Measurements from ENCODE around the gene CDK1.

Gene CDK1

DNA sequence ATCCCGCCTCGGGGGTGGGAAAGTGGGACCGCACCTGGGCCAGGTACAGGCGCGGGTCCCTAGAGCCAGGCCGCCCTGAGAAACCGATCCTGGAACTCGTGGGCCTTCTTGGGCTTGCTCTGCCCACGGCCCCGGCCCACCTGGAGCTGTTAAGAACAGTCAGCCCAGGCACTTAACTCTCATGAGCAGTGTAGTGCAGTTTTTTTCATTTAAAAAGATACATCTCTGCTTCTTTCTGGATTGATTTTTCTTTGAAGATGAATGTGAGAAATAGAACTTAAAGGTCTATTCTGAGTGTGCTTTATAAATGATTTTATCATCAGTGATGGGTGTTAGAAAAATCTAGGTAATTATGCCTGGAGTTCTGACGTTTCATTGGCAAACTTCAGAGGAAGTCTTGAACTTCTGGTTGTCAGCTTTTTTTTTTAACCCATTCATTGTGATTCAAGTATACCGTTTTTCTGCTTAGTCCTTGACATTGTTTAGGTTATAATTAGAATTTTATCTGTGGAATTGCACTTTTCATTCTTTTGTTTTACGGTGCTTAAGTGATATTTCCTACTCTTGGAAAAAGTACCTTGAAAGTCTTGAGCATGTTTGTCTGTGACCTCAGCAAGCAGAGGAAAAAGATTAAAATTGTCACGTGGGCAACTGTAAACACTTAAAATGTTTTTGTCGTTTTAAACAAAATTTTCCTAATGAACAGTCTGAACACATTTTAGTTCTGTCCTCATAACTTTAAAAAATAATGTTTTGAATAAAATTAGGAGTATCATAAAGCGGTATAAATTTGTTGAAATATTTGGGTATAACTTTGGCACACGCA lies 906 bp downstream of the CDK1 start:
- no peak for DNase-seq (ENCODE audit: low read depth)

DNA sequence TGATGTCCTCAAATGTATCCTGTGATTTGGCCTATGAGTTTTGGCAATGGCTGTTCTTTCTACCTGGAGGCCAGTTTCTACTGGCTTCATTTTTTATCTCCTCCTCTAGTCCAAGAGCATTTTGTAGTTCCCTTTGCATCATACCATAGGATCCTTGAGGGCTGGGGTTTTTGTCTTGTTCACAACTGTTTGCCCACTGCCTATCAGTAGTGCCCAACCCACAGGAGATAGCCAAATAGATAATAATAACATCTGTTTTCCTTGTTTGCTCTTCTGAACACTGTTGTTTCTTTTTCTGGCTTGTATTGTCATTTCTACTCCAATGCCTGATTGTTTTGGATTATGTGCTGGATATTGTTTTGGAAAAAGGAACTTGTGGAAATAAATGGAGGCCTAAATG lies 3.4 kb downstream of the CDK1 start:
- no peak for DNase-seq (ENCODE audit: low read depth)

DNA sequence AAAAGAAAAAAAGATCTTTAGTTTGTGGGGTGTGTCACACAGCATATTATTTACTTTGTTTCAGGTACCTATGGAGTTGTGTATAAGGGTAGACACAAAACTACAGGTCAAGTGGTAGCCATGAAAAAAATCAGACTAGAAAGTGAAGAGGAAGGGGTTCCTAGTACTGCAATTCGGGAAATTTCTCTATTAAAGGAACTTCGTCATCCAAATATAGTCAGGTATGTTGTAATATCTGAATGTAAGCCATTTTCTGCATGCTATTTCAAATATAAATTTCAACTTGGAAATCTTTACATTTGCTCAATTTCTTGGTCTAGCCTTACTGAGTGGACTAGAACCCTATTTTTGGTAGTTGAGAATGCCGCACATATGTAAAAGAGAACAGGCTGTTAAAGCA lies 6.4 kb downstream of the CDK1 start:
- DNase-seq (ENCODE audit: low read depth), result no peak

GRCh38 chr10:60788544-60788943 lies 10.3 kb downstream of the CDK1 start:
- DNase-seq (ENCODE audit: low read depth), result no peak

- DNase-seq (ENCODE audit: low read depth), result no peak
These were observed 11.1 kb downstream of the CDK1 start for GRCh38 chr10:60789340-60789739.

DNA sequence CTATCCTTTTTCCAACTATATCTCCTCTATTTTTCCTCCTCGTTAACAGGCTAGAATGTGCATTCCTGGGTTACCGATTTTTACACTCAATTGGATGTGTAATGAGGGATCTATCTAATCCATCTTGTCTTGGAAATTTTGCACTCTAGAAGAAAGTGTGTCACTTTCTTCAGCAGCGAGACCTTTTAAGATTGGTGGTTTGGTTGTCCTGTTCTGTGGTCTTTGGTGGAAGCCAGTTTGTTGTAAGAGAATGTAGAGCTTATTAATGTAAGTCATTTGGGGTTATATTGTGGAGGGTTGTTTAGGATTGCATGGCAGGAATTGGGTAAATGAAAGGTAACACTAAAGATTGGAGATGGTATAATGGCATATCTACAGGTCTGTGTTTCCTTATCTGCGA lies 16.7 kb downstream of the CDK1 start:
- no peak for DNase-seq (ENCODE audit: low read depth)

DNA sequence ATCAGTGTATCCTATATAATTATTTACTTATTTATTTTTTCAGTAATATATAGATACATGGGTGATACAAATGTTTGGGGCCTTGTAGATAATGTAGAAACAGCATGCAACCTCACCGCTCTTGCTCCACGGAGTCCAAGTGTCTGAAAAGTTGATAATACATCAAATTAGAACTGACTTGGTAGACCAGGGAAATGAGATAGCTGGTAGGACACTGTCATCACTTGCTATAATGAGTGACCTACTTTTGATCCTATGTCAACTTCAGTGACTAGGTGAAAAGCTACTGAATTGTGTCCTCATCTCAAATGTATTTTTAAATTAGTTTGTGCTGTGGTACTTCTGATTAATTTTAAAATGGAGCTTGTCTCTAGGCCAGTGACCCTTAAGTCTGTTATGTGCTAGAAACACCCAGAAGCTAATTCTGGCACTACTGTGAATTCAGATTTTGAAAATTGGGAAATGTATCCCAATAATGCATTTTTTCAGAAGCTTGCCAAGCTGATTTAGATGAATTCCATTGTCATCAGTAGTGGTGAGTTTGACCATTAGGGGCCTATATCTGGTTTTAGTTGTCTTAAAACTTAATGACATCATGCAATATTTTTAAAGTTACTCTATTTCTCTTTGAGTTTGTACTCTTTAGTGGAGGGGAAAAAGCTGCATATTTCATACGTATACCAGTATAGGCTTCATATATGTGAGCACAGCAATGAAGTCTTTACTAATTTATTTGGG lies 17.4 kb downstream of the CDK1 start:
- DNase-seq (ENCODE audit: low read depth), result no peak

DNA sequence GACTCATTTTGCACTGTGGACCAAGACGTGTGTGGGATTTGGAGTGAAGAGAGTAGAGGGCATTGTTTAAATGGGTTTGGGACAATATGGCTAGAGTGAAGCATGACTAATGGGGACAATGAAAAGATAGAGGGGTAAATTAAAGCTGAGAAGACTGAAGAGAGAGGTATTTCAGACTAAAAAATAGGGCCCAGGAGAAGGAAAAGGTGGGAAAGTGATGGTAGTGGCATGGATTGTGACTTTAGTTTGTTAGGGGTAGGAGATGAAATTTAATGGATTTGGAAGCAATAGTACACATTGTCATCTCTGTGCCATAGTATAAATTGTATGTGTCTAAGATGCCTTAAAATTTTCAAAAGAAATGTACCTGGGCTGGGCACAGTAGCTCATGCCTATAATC lies 18.2 kb downstream of the CDK1 start:
- DNase-seq (ENCODE audit: low read depth), result no peak

GRCh38 chr10:60797200-60797599 lies 18.9 kb downstream of the CDK1 start:
- no peak for DNase-seq (ENCODE audit: low read depth)

GRCh38 chr10:60798031-60798430 lies 19.8 kb downstream of the CDK1 start:
- DNase-seq (ENCODE audit: low read depth), result no peak

GRCh38 chr10:60798870-60799269 lies 20.6 kb downstream of the CDK1 start:
- no peak for DNase-seq (ENCODE audit: low read depth)

GRCh38 chr10:60799971-60800650 lies 21.8 kb downstream of the CDK1 start:
- DNase-seq (ENCODE audit: low read depth), result no peak

- no peak for DNase-seq (ENCODE audit: low read depth)
These were observed 22.6 kb downstream of the CDK1 start for GRCh38 chr10:60800918-60801317.

DNA sequence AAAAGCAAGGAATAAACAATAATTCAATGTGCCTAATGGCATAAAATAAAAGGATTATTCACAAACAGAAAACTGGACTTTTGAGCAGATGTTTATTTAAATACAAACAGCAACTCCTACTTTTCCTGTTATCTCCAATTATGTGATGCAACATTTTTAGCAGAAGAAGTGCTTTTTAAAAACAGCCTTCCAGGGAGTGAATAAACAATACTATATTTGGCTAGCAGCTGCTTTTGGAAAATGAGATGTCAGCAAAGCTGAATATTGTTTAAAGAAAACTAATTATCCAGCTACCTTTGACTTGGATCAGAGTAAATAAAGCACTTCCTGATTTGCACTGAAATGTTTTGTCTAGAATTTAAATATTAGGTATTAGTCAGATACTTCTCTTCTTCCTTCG lies 23.2 kb downstream of the CDK1 start:
- no peak for DNase-seq (ENCODE audit: low read depth)

DNA sequence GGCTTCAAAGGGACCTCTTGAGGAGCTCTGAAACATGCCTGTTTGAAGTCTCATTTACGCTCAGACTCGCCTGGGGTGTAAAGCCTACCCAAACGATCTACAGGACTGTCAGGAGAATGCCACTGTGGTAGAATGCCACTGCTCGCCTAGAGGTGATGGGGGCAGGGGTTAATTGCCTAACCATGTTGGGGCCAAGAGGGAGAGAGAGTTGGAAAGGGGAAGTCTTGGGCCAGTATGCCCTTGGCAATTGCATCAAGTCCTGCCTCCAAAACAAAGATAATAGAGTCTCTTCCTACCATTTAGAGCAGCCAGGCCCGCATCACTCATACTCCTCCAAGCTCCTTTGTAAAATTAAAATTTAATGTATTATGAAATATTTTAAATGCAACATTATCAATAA lies 25.2 kb downstream of the CDK1 start:
- no peak for DNase-seq (ENCODE audit: low read depth)

DNA sequence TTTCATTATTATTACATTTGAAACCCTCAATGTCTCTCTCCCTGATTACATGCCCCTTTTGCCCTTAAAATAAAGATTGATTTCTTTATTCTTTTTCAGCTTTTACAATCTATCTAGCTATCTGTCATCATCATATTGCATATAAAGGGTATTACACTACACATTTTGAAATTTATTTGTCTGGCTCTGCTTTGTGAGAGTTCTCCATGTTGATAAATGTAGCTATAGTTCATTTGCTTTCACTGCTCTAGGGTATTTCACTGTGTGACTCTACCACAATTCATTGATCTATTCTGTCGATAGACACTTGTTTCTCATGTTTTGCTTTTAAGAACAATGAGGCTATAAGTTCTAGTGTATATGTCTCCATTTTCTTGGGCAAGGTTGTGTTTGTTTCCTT lies 25.6 kb downstream of the CDK1 start:
- DNase-seq (ENCODE audit: low read depth), result no peak

DNA sequence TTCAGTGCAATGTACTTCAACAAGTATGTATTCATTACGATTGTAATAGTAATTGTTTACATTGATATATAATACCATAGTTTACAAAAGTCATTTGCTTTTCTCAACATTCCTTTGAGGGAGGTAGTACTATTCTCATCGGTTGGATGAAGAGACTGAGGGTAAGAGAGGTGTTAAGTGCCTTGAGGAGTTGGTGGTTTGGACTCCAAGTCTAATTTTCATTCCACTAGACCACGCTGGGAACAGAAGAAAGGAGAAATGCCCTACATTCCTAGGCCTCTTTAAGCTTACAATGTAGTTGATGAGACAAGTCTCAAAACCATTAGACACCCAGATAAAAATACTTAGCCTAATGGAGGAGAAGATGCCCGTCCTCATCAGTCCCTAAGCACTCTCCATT lies 28.6 kb downstream of the CDK1 start:
- DNase-seq (ENCODE audit: low read depth), result no peak

DNA sequence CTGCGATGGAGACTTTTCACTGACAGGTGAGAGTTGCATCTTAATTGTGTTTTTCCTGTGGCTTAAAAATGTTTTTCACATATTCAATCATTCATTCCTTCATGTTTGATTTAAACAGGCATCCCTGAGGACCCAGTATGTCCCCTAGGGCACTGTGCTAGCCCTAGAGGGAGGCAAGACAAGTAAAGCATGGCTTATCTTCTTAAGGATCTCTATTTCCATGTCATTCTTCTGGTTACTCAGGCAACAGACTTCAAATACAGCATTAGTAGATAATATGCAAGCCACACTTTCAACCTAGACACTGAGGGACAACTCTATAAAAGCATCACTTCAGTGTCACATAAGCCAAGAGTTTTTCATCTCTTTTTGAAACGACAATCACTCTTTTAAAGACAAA lies 29.2 kb downstream of the CDK1 start:
- no peak for DNase-seq (ENCODE audit: low read depth)

DNA sequence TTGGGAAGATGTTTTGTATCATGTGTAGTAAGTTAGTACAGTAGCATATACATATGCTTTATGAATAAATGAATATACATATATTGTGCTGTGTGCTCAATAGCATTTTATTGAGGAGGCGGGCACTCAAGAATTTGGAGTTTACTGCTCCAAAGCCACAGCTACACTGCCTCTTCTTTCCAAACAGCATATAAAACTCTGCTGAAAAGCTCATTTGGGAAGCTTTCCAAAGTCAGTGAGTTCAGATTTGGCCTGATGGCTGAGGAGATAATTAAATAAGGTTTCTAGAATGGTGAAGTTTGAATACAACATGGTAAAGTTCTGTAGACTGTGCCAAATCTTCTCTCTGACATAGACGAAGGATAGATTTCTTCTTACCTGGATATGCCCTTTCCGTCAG lies 29.8 kb downstream of the CDK1 start:
- no peak for DNase-seq (ENCODE audit: low read depth)

- DNase-seq (ENCODE audit: low read depth), result no peak
These were observed 30.9 kb downstream of the CDK1 start for GRCh38 chr10:60809157-60809556.

GRCh38 chr10:60810437-60811182 lies 32.3 kb downstream of the CDK1 start:
- DNase-seq (ENCODE audit: low read depth), result no peak

- DNase-seq (ENCODE audit: low read depth), result no peak
These were observed 38.5 kb downstream of the CDK1 start for GRCh38 chr10:60816628-60817397.
